Smooth muscle cell (in vitro differentiated cells): Measurements from ENCODE around the gene ZNF367. TPM values are rescaled to one million over a fixed set of nuclear protein-coding genes. Genes with fewer than 3 reads are reported as not detected.
"Not testable (repeated sequence)": the region's sequence is repeated elsewhere in the genome, so short reads cannot be mapped to it uniquely, and the experiment has no call there.

ENCODE experiments used
- DNase-seq: peaks from one replicate; lab custom pipeline; 2025; ENCODE audit not compliant: unreplicated experiment; lab: John Stamatoyannopoulos, UW
- H2AFZ ChIP-seq: fragments of 200-600 bp; sonication (generic); 2 replicates; pipeline ENCODE4 v1.6.0; 2016; ENCODE audit warnings: antibody characterized with exemption, low read depth, mild to moderate bottlenecking
- H3F3A ChIP-seq: fragments of 200-600 bp; sonication (generic); 2 replicates; pipeline ENCODE4 v1.6.0; 2017; ENCODE audit warnings: antibody characterized with exemption, low read depth
- H3K27ac ChIP-seq: fragments of 200-600 bp; sonication (generic); 2 replicates; pipeline ENCODE4 v1.5.1; 2016; ENCODE audit warnings: low read depth, mild to moderate bottlenecking
- H3K27me3 ChIP-seq: fragments of 200-600 bp; sonication (generic); 2 replicates; pipeline ENCODE4 v1.6.1; 2016; ENCODE audit warnings: low read depth, mild to moderate bottlenecking
- H3K36me3 ChIP-seq: fragments of 200-600 bp; sonication (generic); 2 replicates; pipeline ENCODE4 v1.5.1; 2016; ENCODE audit warnings: low read depth
- H3K4me1 ChIP-seq: fragments of 200-600 bp; sonication (generic); 2 replicates; pipeline ENCODE4 v1.5.1; 2016; ENCODE audit warnings: low read depth
- H3K4me2 ChIP-seq: fragments of 200-600 bp; sonication (generic); 2 replicates; pipeline ENCODE4 v1.6.0; 2016; ENCODE audit warnings: mild to moderate bottlenecking
- H3K4me3 ChIP-seq: fragments of 200-600 bp; sonication (generic); 2 replicates; pipeline ENCODE4 v1.5.1; 2016; ENCODE audit warnings: mild to moderate bottlenecking
- H3K79me2 ChIP-seq: fragments of 200-600 bp; sonication (generic); 2 replicates; pipeline ENCODE4 v1.6.0; 2016; ENCODE audit warnings: low read depth, mild to moderate bottlenecking
- H3K9ac ChIP-seq: fragments of 200-600 bp; sonication (generic); 2 replicates; pipeline ENCODE4 v1.6.0; 2016; ENCODE audit warnings: low read depth
- H3K9me3 ChIP-seq: fragments of 200-600 bp; sonication (generic); replicated peaks from 2 replicates; pipeline ENCODE4 v1.5.1; 2016; ENCODE audit warnings: low read depth
- H4K20me1 ChIP-seq: fragments of 200-600 bp; sonication (generic); 2 replicates; pipeline ENCODE4 v1.6.0; 2016; ENCODE audit warnings: low read depth
- CTCF ChIP-seq: fragments of 200-600 bp; sonication (generic); IDR thresholded peaks from 2 replicates; pipeline ENCODE4 v1.5.1; 2017; ENCODE audit warnings: borderline replicate concordance, mild to moderate bottlenecking, antibody characterized with exemption; ENCODE audit not compliant: insufficient read depth, poor library complexity, severe bottlenecking
- WGBS: methylation state at CpG from one replicate; pipeline ENCODE4 v1.1.7; 2016; ENCODE audit warnings: low lambda C conversion rate; 5-methylcytosine and 5-hydroxymethylcytosine counted together
- polyA plus RNA-seq: library from polyadenylated mRNA; unstranded; fragments of >200 nt; fragmentation: Nextera tagmentation; extraction: Ambion mirVana; gene quantifications from 2 replicates; pipeline ENCODE4 v1.2.1, GENCODE V29; 2016
- total RNA-seq: library from RNA; depleted of rRNA; stranded (reverse); fragments of >200 nt; gene quantifications from 2 replicates; pipeline ENCODE4 v1.2.3, GENCODE V29; 2014

ZNF367 gene
- total and polyA plus RNA-seq, 2 experiments from 2014 or later, result 2.8 to 3.2 TPM

GRCh38 chr9:96361668-96362067 lies 56.5 kb downstream of the ZNF367 start:
- DNase-seq, result no peak
- no peaks in the 10 kb centered on the region for H3F3A ChIP-seq
- over 99% methylated on average over 6 of the region's 6 CpGs for WGBS
- TF ChIP-seq CTCF, result no peak
- no peak overlapping the region for H3K4me2 ChIP-seq
- no peak overlapping the region for H3K4me3 ChIP-seq
- H2AFZ ChIP-seq, result no peak overlapping the region
- no peak overlapping the region for H3K27ac ChIP-seq
- no peaks in the 10 kb centered on the region for H3K79me2 ChIP-seq
- H3K27me3 ChIP-seq, result no peaks in the 10 kb centered on the region
- H3K9me3 ChIP-seq, result no peaks in the 10 kb centered on the region
- no peaks in the 10 kb centered on the region for H4K20me1 ChIP-seq
- no peaks in the 10 kb centered on the region for H3K36me3 ChIP-seq
- H3K4me1 ChIP-seq, result no peaks in the 10 kb centered on the region
- H3K9ac ChIP-seq, result no peak overlapping the region

- Histone ChIP-seq H3K9ac (no peak overlapping the region), H3K79me2 (no peaks in the 10 kb centered on the region), H2AFZ (no peak overlapping the region), H3K36me3 (no peaks in the 10 kb centered on the region), H3K9me3 (no peaks in the 10 kb centered on the region), H3K4me2 (no peak overlapping the region), H3F3A (no peaks in the 10 kb centered on the region), H3K27ac (no peak overlapping the region), H3K4me1 (no peaks in the 10 kb centered on the region), H3K27me3 (no peaks in the 10 kb centered on the region), H3K4me3 (no peak overlapping the region), H4K20me1 (no peaks in the 10 kb centered on the region)
- WGBS, result 95% methylated on average over 2 of the region's 2 CpGs
- DNase-seq, result no peak
- TF ChIP-seq CTCF, result no peak
Observed at GRCh38 chr9:96360976-96361375, 57.2 kb downstream of the ZNF367 start.

DNA sequence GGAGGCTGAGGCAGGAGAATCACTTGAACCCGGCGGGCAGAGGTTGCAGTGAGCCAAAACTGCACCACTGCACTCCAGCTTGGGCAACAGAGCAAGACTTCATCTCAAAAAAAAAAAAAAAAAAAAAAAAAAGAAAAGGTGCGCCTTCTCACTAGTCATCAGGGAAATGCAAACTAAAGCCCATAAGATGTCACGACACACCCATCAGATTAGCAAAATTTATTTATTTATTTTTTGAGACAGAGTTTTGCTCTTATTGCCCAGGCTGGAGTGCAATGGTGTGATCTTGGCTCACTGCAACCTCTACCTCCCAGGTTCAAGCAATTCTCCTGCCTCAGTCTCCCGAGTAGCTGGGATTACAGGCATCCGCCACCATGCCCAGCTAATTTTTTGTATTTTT lies 57.6 kb downstream of the ZNF367 start:
- H3K27me3 ChIP-seq, H3K79me2 ChIP-seq, DNase-seq, H2AFZ ChIP-seq, H3K4me3 ChIP-seq, H3K4me2 ChIP-seq, H3K4me1 ChIP-seq, H3K9ac ChIP-seq, H4K20me1 ChIP-seq, H3F3A ChIP-seq, H3K36me3 ChIP-seq, H3K27ac ChIP-seq, H3K9me3 ChIP-seq: not testable (repeated sequence)
- WGBS, result 96% methylated on average over 6 of the region's 6 CpGs

- no peaks in the 10 kb centered on the region for H3F3A ChIP-seq
- WGBS, result 93% methylated on average over 1 of the region's 1 CpG
- H3K4me1 ChIP-seq, result no peaks in the 10 kb centered on the region
- no peak overlapping the region for H3K4me2 ChIP-seq
- H2AFZ ChIP-seq, result no peak overlapping the region
- no peak overlapping the region for H3K9ac ChIP-seq
- no peaks in the 10 kb centered on the region for H3K79me2 ChIP-seq
- TF ChIP-seq CTCF, result no peak
- H4K20me1 ChIP-seq, result no peaks in the 10 kb centered on the region
- peaks cover 2% of the 10 kb centered on the region for H3K9me3 ChIP-seq
- H3K27ac ChIP-seq, result no peak overlapping the region
- no peak overlapping the region for H3K4me3 ChIP-seq
- H3K36me3 ChIP-seq, result no peaks in the 10 kb centered on the region
- no peaks in the 10 kb centered on the region for H3K27me3 ChIP-seq
- DNase-seq, result no peak
Observed at GRCh38 chr9:96350866-96351265, 67.3 kb downstream of the ZNF367 start.
